AG04450 (cell line): Measurements from ENCODE around the gene MOXD1. TPM values are rescaled to one million over a fixed set of nuclear protein-coding genes. Genes with fewer than 3 reads are reported as not detected.

Source experiments
- CTCF ChIA-PET: fragments of 300-600, 350-600 bp; formaldehyde crosslinking; extraction: SDS; loops from one replicate; lab custom pipeline; 2022; ENCODE audit warnings: antibody characterized with exemption, inconsistent platforms; lab: Charles Lee
- POLR2A ChIA-PET: fragments of 350-600 bp; formaldehyde crosslinking; extraction: SDS; loops from one replicate; lab custom pipeline; 2021; ENCODE audit warnings: antibody characterized with exemption, inconsistent platforms; lab: Yijun Ruan, JAX
- DNase-seq: peaks from one replicate; pipeline ENCODE4 v3.0.0-alpha.2; 2011; ENCODE audit warnings: low read depth, low spot score
- H3K27ac ChIP-seq: one replicate; pipeline ENCODE4 v1.5.1; 2012; ENCODE audit warnings: low read depth, low read length, control low read depth
- H3K27me3 ChIP-seq: one replicate; pipeline ENCODE4 v1.6.0; 2012; ENCODE audit warnings: low read length; ENCODE audit not compliant: control insufficient read depth, insufficient read depth
- H3K4me3 ChIP-seq: 2 replicates; pipeline ENCODE4 v1.5.1; 2011; ENCODE audit warnings: mild to moderate bottlenecking, low read depth, low read length, control low read depth
- H3K9me3 ChIP-seq: 2 replicates; pipeline ENCODE4 v1.5.1; 2012; ENCODE audit warnings: low read length; ENCODE audit not compliant: control insufficient read depth, insufficient read depth
- CTCF ChIP-seq: IDR thresholded peaks from 2 replicates; pipeline ENCODE4 v1.5.1; 2011; ENCODE audit warnings: low read depth, low read length, control low read depth, inconsistent platforms
- polyA plus RNA-seq: library from polyadenylated mRNA; depleted of rRNA; stranded (reverse); fragments of >200 nt; gene quantifications from 2 replicates; pipeline ENCODE4 v1.2.3, GENCODE V29; 2011

MOXD1 gene
- polyA plus RNA-seq, 1 experiment = 67.5 TPM

- TF ChIP-seq CTCF = no peak
- ChIA-PET CTCF (no interaction called here), POLR2A (no interaction called here)
- no peak for DNase-seq
- Histone ChIP-seq H3K4me3 (peak overlapping the region; percentile 84), H3K9me3 (no peaks in the 10 kb centered on the region), H3K27ac (no peak overlapping the region), H3K27me3 (no peaks in the 10 kb centered on the region)
Measured at GRCh38 chr6:132401618-132402285, 477 bp upstream of the MOXD1 start.

- no peak for DNase-seq
- H3K9me3 ChIP-seq = no peaks in the 10 kb centered on the region
- H3K27me3 ChIP-seq = no peaks in the 10 kb centered on the region
- POLR2A ChIA-PET = interaction anchor here (0.7 kb wide), 1 partner anchor 49 kb away, joined by 3 read pairs; no protein-coding TSS in a partner anchor
- peak overlapping the region; percentile 22 for H3K27ac ChIP-seq
- no peak for TF ChIP-seq CTCF
- CTCF ChIA-PET = interaction anchor here (1.2 to 1.5 kb wide), 2 partner anchors 100 to 121 kb away, joined by 4 to 8 read pairs; no protein-coding TSS in a partner anchor
- H3K4me3 ChIP-seq = peak overlapping the region; percentile 84
Measured at GRCh38 chr6:132400555-132400882, 756 bp downstream of the MOXD1 start.

GRCh38 chr6:132399376-132400074, 1.8 kb downstream of the MOXD1 start:
- Histone ChIP-seq H3K27ac (no peak overlapping the region), H3K9me3 (no peaks in the 10 kb centered on the region), H3K27me3 (no peaks in the 10 kb centered on the region), H3K4me3 (peak overlapping the region; percentile 84)
- POLR2A ChIA-PET = no interaction called here
- DNase-seq = no peak
- no peak for TF ChIP-seq CTCF
- CTCF ChIA-PET = interaction anchor here (1.2 to 1.5 kb wide), 2 partner anchors 99 to 120 kb away, joined by 4 to 8 read pairs; no protein-coding TSS in a partner anchor

GRCh38 chr6:132395015-132395597, 6.2 kb downstream of the MOXD1 start:
- Histone ChIP-seq H3K9me3 (peaks cover 6% of the 10 kb centered on the region; the same call in 1 of the 2 replicates), H3K4me3 (no peak overlapping the region), H3K27ac (no peak overlapping the region), H3K27me3 (no peaks in the 10 kb centered on the region)
- DNase-seq = no peak
- ChIA-PET CTCF (interaction anchor here (2.5 kb wide), 1 partner anchor 116 kb away, joined by 19 read pairs; no protein-coding TSS in a partner anchor), POLR2A (no interaction called here)
- no peak for TF ChIP-seq CTCF
